Measurements from ENCODE around the gene EHMT1. TPM values are rescaled to one million over a fixed set of nuclear protein-coding genes. Genes with fewer than 3 reads are reported as not detected.
A peak's percentile ranks its signal among the peaks of the same experiment; 100 is the strongest.
"Not testable (repeated sequence)": the region's sequence is repeated elsewhere in the genome, so short reads cannot be mapped to it uniquely, and the experiment has no call there.

Gene EHMT1
- total and polyA plus RNA-seq, 2 donors from 2014 or later = 15.8 to 92.9 TPM

DNA sequence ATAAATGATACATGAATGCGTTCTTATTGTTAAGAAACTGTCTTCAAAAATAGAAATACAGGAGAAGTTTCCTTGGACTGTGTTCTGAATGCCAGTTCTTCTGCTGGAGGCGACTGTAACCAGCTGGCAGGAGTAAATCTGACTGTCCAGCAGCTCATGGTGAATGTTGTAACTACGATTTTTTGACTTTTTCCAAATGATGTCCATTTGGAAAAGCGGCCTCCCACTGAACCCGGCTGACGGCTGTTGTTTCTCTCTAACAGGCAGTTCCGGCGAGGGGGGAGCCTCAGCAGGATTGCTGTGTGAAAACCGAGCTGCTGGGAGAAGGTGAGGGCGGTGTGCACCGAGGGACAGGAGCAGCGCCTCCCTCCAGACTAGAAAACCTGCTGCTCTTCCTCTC, 91.9 kb downstream of the EHMT1 start:
- Histone ChIP-seq H3K27ac (ENCODE audit: low read depth in 2 of 2, low read length in 2 of 2) (no peak overlapping the region), H3K9me3 (ENCODE audit: control insufficient read depth in 2 of 3, insufficient read depth in 1 of 3, low read length in 3 of 3) (no peaks in the 10 kb centered on the region), H3K36me3 (ENCODE audit: control insufficient read depth in 2 of 3, insufficient read depth in 3 of 3, low read length in 3 of 3) (no peaks in the 10 kb centered on the region), H3K27me3 (ENCODE audit: control insufficient read depth, insufficient read depth, low read length) (no peaks in the 10 kb centered on the region), H3K4me3 (ENCODE audit: low read length in 3 of 3) (no peak overlapping the region), H3K9ac (ENCODE audit: low read length in 3 of 3) (no peak overlapping the region), H3K4me1 (ENCODE audit: control insufficient read depth in 2 of 3, insufficient read depth in 2 of 3, low read depth in 1 of 3, low read length in 3 of 3) (peaks cover 0 to 6% (median under 1%) of the 10 kb centered on the region in 3 donors)
- peak in 4 of 5 donors; percentile 53 to 92 (median 66) for DNase-seq
- no peak for TF ChIP-seq CTCF (IDR thresholded peaks at IDR 0.05; ENCODE audit: borderline replicate concordance, extremely low read depth, insufficient read depth)
- intact Hi-C loops (cut with DNase I) = no loop called here
- no peak for FAIRE-seq

- intact Hi-C loops (cut with DNase I) = no loop called here
- no peak for FAIRE-seq
- peaks cover 0 to 4% (median 2%) of the 10 kb centered on the region in 3 donors for H3K36me3 ChIP-seq (ENCODE audit: control insufficient read depth in 2 of 3, insufficient read depth in 3 of 3, low read length in 3 of 3)
- DNase-seq = no peak
- no peaks in the 10 kb centered on the region for H3K27me3 ChIP-seq (ENCODE audit: control insufficient read depth, insufficient read depth, low read length)
- no peak overlapping the region for H3K27ac ChIP-seq (ENCODE audit: low read depth in 2 of 2, low read length in 2 of 2)
- H3K9ac ChIP-seq (ENCODE audit: low read length in 3 of 3) = no peak overlapping the region
- H3K4me3 ChIP-seq (ENCODE audit: low read length in 3 of 3) = no peak overlapping the region
- H3K9me3 ChIP-seq (ENCODE audit: control insufficient read depth in 2 of 3, insufficient read depth in 1 of 3, low read length in 3 of 3) = no peaks in the 10 kb centered on the region
- peaks cover 0 to 5% (median 0%) of the 10 kb centered on the region in 3 donors for H3K4me1 ChIP-seq (ENCODE audit: control insufficient read depth in 2 of 3, insufficient read depth in 2 of 3, low read depth in 1 of 3, low read length in 3 of 3)
- no peak for TF ChIP-seq CTCF (IDR thresholded peaks at IDR 0.05; ENCODE audit: borderline replicate concordance, extremely low read depth, insufficient read depth)
These were observed 92.9 kb downstream of the EHMT1 start for GRCh38 chr9:137711678-137712105.

DNA sequence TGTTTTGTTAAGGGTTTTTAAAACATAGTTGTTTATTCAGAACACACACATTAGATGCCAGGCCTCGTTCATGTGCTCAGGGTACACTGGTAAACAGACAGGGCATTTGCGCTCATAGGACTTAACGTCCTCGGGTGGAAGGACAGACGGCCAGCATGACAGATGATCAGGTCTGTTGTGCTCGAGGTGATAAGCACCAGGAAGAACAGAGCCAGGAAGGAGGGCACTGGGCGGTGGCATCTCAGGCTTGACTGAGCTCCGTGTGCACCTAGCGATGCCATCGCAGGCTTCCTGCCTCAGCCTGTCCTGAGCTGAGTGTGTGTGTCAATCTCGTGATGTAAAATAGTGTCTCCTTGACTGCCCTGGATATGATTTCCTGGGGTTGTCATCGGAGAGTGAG, 96.5 kb downstream of the EHMT1 start:
- H3K9ac ChIP-seq (ENCODE audit: low read length in 3 of 3) = no peak overlapping the region
- no peak for FAIRE-seq
- intact Hi-C loops (cut with DNase I) = no loop called here

DNA sequence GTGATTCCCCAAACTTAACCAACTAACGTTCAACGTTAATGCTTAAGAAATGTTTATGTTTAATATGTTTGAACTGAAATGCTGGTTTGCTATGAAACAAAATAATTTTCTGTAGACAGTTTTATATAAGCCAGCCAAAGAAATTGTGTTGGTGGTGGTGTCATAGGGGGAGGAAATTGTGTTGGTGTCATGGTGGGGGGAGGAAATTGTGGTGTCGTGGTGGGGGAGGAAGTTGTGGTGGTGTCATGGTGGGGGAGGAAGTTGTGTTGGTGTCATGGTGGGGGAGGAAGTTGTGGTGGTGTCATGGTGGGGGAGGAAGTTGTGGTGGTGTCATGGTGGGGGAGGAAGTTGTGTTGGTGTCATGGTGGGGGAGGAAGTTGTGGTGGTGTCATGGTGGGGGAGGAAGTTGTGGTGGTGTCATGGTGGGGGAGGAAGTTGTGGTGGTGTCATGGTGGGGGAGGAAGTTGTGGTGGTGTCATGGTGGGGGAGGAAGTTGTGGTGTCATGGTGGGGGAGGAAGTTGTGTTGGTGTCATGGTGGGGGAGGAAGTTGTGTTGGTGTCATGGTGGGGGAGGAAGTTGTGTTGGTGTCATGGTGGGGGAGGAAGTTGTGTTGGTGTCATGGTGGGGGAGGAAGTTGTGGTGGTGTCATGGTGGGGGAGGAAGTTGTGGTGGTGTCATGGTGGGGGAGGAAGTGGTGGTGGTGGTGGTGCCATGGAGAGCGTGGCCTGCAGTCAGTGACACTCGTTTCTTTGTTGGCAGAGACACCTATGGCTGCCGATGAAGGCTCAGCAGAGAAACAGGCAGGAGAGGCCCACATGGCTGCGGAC, 97.3 kb downstream of the EHMT1 start:
- H3K4me3 ChIP-seq (ENCODE audit: low read length in 3 of 3); H3K27me3 ChIP-seq (ENCODE audit: control insufficient read depth, insufficient read depth, low read length); H3K4me1 ChIP-seq (ENCODE audit: control insufficient read depth in 2 of 3, insufficient read depth in 2 of 3, low read depth in 1 of 3, low read length in 3 of 3); intact Hi-C loops (cut with DNase I); H3K9me3 ChIP-seq (ENCODE audit: control insufficient read depth in 2 of 3, insufficient read depth in 1 of 3, low read length in 3 of 3); H3K9ac ChIP-seq (ENCODE audit: low read length in 3 of 3); H3K27ac ChIP-seq (ENCODE audit: low read depth in 2 of 2, low read length in 2 of 2); DNase-seq; FAIRE-seq: not testable (repeated sequence)
- H3K36me3 ChIP-seq (ENCODE audit: control insufficient read depth in 2 of 3, insufficient read depth in 3 of 3, low read length in 3 of 3) = peaks cover 2 to 14% (median 7%) of the 10 kb centered on the region in 3 donors

More for the DNA sequence above, 96.5 kb downstream of the EHMT1 start:
- H3K36me3 ChIP-seq (ENCODE audit: control insufficient read depth in 2 of 3, insufficient read depth in 3 of 3, low read length in 3 of 3) = peaks cover 2 to 14% (median 7%) of the 10 kb centered on the region in 3 donors
- no peak overlapping the region for H3K27ac ChIP-seq (ENCODE audit: low read depth in 2 of 2, low read length in 2 of 2)
- H3K9me3 ChIP-seq (ENCODE audit: control insufficient read depth in 2 of 3, insufficient read depth in 1 of 3, low read length in 3 of 3) = no peaks in the 10 kb centered on the region
- H3K4me3 ChIP-seq (ENCODE audit: low read length in 3 of 3) = no peak overlapping the region
- DNase-seq = no peak
- H3K4me1 ChIP-seq (ENCODE audit: control insufficient read depth in 2 of 3, insufficient read depth in 2 of 3, low read depth in 1 of 3, low read length in 3 of 3) = peaks cover 0 to 5% (median 0%) of the 10 kb centered on the region in 3 donors
- no peak for TF ChIP-seq CTCF (IDR thresholded peaks at IDR 0.05; ENCODE audit: borderline replicate concordance, extremely low read depth, insufficient read depth)
- H3K27me3 ChIP-seq (ENCODE audit: control insufficient read depth, insufficient read depth, low read length) = no peaks in the 10 kb centered on the region

Data from kidney (tissue), 14 donors.